OCI-LY7 (cell line): ENCODE results near the gene RNASE12. TPM values are rescaled to one million over a fixed set of nuclear protein-coding genes. Genes with fewer than 3 reads are reported as not detected.

Experiments
- Bru-seq: library from RNA; stranded (reverse); fragments of 400-500 nt; gene quantifications from one replicate; lab custom pipeline; 2021; lab: Mats Ljungman, UMichigan
- BruChase-seq, 2 experiments: library from RNA; stranded (reverse); fragments of 400-500 nt; gene quantifications; one replicate each; lab custom pipeline; 2021; lab: Mats Ljungman, UMichigan
- BruUV-seq: library from RNA; stranded (reverse); fragments of 400-500 nt; replicated peaks from 2 replicates; lab custom pipeline; 2021; lab: Mats Ljungman, UMichigan
- CTCF ChIA-PET: fragments of 300-600 bp; sonication (Branson Sonifier 250); formaldehyde crosslinking; loops from one replicate; lab custom pipeline; 2022; ENCODE audit warnings: antibody characterized with exemption; ENCODE audit not compliant: unreplicated experiment; lab: Charles Lee
- POLR2A ChIA-PET: fragments of 300-600 bp; sonication (Branson Sonifier 250); formaldehyde crosslinking; loops from one replicate; lab custom pipeline; 2022; ENCODE audit warnings: antibody characterized with exemption; lab: Charles Lee
- DNase-seq: peaks from one replicate; pipeline ENCODE4 v3.0.0-alpha.2; 2015; ENCODE audit warnings: low spot score
- H2AFZ ChIP-seq: fragments of 200-600 bp; sonication (generic), shearing (Covaris generic); 2 replicates; pipeline ENCODE4 v1.6.1; 2014; ENCODE audit warnings: mild to moderate bottlenecking, antibody characterized with exemption, low read length, moderate library complexity
- H3K27ac ChIP-seq: fragments of 200-600 bp; sonication (generic); 2 replicates; pipeline ENCODE4 v1.5.1; 2014; ENCODE audit warnings: mixed run types, low read depth, mild to moderate bottlenecking, moderate library complexity, low read length, inconsistent platforms; ENCODE audit not compliant: poor library complexity, severe bottlenecking
- H3K36me3 ChIP-seq: fragments of 200-600 bp; sonication (generic); 2 replicates; pipeline ENCODE4 v1.6.1; 2014; ENCODE audit warnings: mild to moderate bottlenecking, antibody characterized with exemption, low read length, moderate library complexity, mixed read lengths; ENCODE audit not compliant: insufficient read depth
- H3K4me1 ChIP-seq: fragments of 200-600 bp; sonication (generic); 2 replicates; pipeline ENCODE4 v1.5.1; 2014; ENCODE audit warnings: mild to moderate bottlenecking, low read length; ENCODE audit not compliant: insufficient read depth, poor library complexity, severe bottlenecking
- H3K4me2 ChIP-seq: fragments of 200-600 bp; sonication (generic); 2 replicates; pipeline ENCODE4 v1.6.1; 2014; ENCODE audit warnings: mild to moderate bottlenecking, low read length
- H3K4me3 ChIP-seq: fragments of 200-600 bp; sonication (generic); 2 replicates; pipeline ENCODE4 v1.5.1; 2014; ENCODE audit warnings: mild to moderate bottlenecking, low read depth, low read length; ENCODE audit not compliant: poor library complexity, severe bottlenecking
- H3K79me2 ChIP-seq: fragments of 200-600 bp; sonication (generic); 2 replicates; pipeline ENCODE4 v1.6.1; 2016; ENCODE audit warnings: low read depth, mild to moderate bottlenecking, low read length, moderate library complexity, mixed read lengths; ENCODE audit not compliant: insufficient read depth
- H3K9me2 ChIP-seq: fragments of 200-600 bp; sonication (generic); 2 replicates; pipeline ENCODE4 v1.6.1; 2016; ENCODE audit warnings: mild to moderate bottlenecking, low read length, mixed read lengths; ENCODE audit not compliant: insufficient read depth
- H3K9me3 ChIP-seq: fragments of 200-600 bp; sonication (generic); 2 replicates; pipeline ENCODE4 v1.6.1; 2014; ENCODE audit warnings: mild to moderate bottlenecking, mixed run types, low read length, mixed read lengths
- H4K20me1 ChIP-seq: fragments of 200-600 bp; sonication (generic); 2 replicates; pipeline ENCODE4 v1.6.1; 2014; ENCODE audit warnings: mild to moderate bottlenecking, antibody characterized with exemption, low read length, moderate library complexity, mixed read lengths; ENCODE audit not compliant: insufficient read depth
- CTCF ChIP-seq: fragments of 200-600 bp; sonication (generic); conservative IDR thresholded peaks from 2 replicates; pipeline ENCODE4 v1.5.1; 2014; ENCODE audit warnings: mild to moderate bottlenecking, antibody characterized with exemption, low read length, moderate library complexity, mixed read lengths
- EZH2phosphoT487 ChIP-seq: fragments of 200-600 bp; sonication (generic); IDR thresholded peaks from 2 replicates; pipeline ENCODE4 v1.6.1; 2018; ENCODE audit warnings: low read depth, borderline replicate concordance, mild to moderate bottlenecking, mixed run types, antibody characterized with exemption, low read length, moderate library complexity, mixed read lengths
- intact Hi-C: fragments of 100-400 bp; cut with micrococcal nuclease; formaldehyde crosslinking; loops from one replicate; pipeline ENCODE4 v1.10.0; 2022; ENCODE audit not compliant: unreplicated experiment
- long read RNA-seq: library from polyadenylated mRNA; stranded (forward); transcript quantifications from one replicate; pipeline ENCODE4 v2.0.0, GENCODE V29; 2022
- total RNA-seq, 2 experiments: library from RNA; depleted of rRNA in 1 of 2; stranded (reverse); fragments of >200 nt in 1 of 2; shearing (Covaris generic) in 1 of 2; gene quantifications; 2 replicates each; pipeline ENCODE4 v1.2.3, GENCODE V29; 2014 to 2022

The RNASE12 gene
- total RNA-seq (2014; rRNA removed; shearing (Covaris generic)) (not detected in 2 replicates), total RNA-seq (2022) (not detected in 2 replicates), Bru-seq, nascent RNA (not detected), BruChase-seq, experiment 1, labeled RNA remaining after a 6-hour chase (not detected), BruChase-seq, experiment 2, labeled RNA remaining after a 2-hour chase (not detected)
- long read RNA-seq, result 0 reads

- BruUV-seq, result no TSS peak
- ChIA-PET POLR2A (interaction anchor here (0.5 kb wide), 1 partner anchor 157 kb away, joined by 4 read pairs; no protein-coding TSS in a partner anchor), CTCF (no interaction called here)
- Histone ChIP-seq H3K27ac (no peak within 1 kb of the TSS), H3K79me2 (no peaks in the 10 kb centered on the region), H3K9me2 (no peaks in the 10 kb centered on the region), H3K36me3 (no peaks in the 10 kb centered on the region), H2AFZ (no peak within 1 kb of the TSS), H3K9me3 (no peaks in the 10 kb centered on the region), H4K20me1 (no peaks in the 10 kb centered on the region), H3K4me1 (no peaks in the 10 kb centered on the region), H3K4me2 (no peak within 1 kb of the TSS), H3K4me3 (no peak within 1 kb of the TSS)
- no peak for DNase-seq
- intact Hi-C loops, result no loop called here
- TF ChIP-seq EZH2phosphoT487, result no peak
- TF ChIP-seq CTCF, result no peak
These were observed at the start of gene RNASE12 for GRCh38 chr14:20591235-20591634. Gene RNASE12 (minus strand): TSS chr14:20591376. CDS start chr14:20590723, 653 bp downstream.

- Histone ChIP-seq H3K4me2 (no peak overlapping the region; the same call in 1 of the 2 replicates), H3K79me2 (no peaks in the 10 kb centered on the region), H3K4me3 (no peak overlapping the region), H4K20me1 (no peaks in the 10 kb centered on the region), H3K9me2 (no peaks in the 10 kb centered on the region), H3K9me3 (no peaks in the 10 kb centered on the region), H3K36me3 (no peaks in the 10 kb centered on the region), H3K27ac (no peak overlapping the region), H3K4me1 (no peaks in the 10 kb centered on the region), H2AFZ (no peak overlapping the region)
- POLR2A ChIA-PET, result interaction anchor here (0.6 kb wide), 1 partner anchor 183 kb away, joined by 4 read pairs; no protein-coding TSS in a partner anchor
- DNase-seq, result no peak
- CTCF ChIA-PET, result no interaction called here
- TF ChIP-seq EZH2phosphoT487, result no peak
- TF ChIP-seq CTCF, result no peak
- intact Hi-C loops, result no loop called here
- BruUV-seq, result no TSS peak
These were observed 41.9 kb upstream of the RNASE12 start for GRCh38 chr14:20632831-20633691.
